ENCODE measurements around the gene TMEM232. TPM values are rescaled to one million over a fixed set of nuclear protein-coding genes. Genes with fewer than 3 reads are reported as not detected.

The TMEM232 gene
- not detected for total RNA-seq

DNA sequence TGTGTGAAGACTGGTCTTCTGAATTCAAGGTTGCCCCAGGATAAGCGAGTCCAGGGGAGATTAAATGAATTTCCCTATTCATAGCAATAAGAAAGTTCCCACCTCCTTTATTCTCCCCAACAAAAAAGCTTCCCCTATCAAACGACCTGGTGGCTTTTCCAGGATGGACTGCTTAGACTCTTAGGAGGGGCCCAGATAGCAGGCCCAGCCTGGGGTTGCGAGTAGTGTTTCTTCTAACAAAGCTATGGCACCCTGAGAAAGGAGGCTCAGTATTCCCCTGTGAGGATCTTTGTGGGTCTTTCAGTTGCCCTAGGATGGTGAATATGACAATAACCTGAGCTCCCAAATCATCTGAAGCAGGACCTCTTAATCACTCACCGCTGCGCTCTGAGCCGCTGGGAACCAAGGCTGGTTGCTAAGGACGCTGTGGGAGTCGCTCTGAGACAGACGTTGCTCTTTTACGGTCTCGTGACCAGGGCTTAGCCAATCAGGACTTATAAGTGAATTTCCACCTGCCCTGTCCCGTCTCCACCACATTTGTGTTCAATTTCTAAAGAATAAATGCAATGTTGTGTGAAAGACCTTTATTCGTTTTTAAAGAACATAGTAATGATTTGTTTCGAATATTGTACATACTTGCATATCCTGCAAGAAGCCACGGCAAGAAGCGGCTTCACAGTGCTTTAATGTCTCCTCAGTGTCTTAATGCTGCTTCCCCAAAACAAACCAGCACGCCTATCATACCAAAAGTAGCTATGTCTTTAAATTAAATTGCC is at the start of gene TMEM232:
TMEM232 (minus strand) TSS at position 423 of the 776 bp plus-strand sequence. CDS start 59,319 bp downstream, outside the sequence.
- intact Hi-C loops (cut with DNase I): no loop called here
- Histone ChIP-seq H3K4me3 (peak within 1 kb of the TSS; percentile 34 to 54), H3K4me1 (peaks cover 0 to 7% of the 10 kb centered on the region in 2 donors), H3K27me3 (no peaks in the 10 kb centered on the region), H3K27ac (no peak within 1 kb of the TSS), H3K9me3 (no peaks in the 10 kb centered on the region), H3K36me3 (no peaks in the 10 kb centered on the region)
- peak in 1 of 2 donors; percentile 78 for DNase-seq (ENCODE audit: low spot score in 2 of 2)
- TF ChIP-seq, protein P1, sequence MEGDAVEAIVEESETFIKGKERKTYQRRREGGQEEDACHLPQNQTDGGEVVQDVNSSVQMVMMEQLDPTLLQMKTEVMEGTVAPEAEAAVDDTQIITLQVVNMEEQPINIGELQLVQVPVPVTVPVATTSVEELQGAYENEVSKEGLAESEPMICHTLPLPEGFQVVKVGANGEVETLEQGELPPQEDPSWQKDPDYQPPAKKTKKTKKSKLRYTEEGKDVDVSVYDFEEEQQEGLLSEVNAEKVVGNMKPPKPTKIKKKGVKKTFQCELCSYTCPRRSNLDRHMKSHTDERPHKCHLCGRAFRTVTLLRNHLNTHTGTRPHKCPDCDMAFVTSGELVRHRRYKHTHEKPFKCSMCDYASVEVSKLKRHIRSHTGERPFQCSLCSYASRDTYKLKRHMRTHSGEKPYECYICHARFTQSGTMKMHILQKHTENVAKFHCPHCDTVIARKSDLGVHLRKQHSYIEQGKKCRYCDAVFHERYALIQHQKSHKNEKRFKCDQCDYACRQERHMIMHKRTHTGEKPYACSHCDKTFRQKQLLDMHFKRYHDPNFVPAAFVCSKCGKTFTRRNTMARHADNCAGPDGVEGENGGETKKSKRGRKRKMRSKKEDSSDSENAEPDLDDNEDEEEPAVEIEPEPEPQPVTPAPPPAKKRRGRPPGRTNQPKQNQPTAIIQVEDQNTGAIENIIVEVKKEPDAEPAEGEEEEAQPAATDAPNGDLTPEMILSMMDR (IDR thresholded peaks at IDR 0.05): no peak

DNA sequence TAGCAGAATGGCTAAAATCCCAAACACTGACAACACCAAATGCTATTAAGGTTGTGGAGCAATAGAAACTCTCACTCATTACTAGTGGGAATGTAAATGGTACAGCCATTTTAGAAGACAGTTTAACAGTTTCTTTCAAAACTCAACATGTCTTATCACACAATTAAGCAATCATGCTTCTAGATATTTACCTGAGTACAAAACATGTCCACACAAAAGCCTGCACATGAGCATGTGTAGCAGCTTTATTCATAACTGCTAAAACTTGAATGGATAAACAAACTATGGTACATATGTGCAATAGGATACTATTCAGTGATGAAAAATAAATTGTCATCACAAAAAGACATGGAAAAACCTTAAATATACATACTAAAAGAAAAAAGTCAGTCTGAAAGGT is 43.8 kb upstream of the TMEM232 start:
- Histone ChIP-seq H3K9me3 (no peaks in the 10 kb centered on the region), H3K27ac (no peak overlapping the region), H3K4me1 (no peaks in the 10 kb centered on the region), H3K4me3 (no peak overlapping the region), H3K27me3 (no peaks in the 10 kb centered on the region), H3K36me3 (no peaks in the 10 kb centered on the region)
- no peak for DNase-seq (ENCODE audit: low spot score in 2 of 2)
- TF ChIP-seq, protein P1 (IDR thresholded peaks at IDR 0.05): no peak
- intact Hi-C loops (cut with DNase I): no loop called here

DNA sequence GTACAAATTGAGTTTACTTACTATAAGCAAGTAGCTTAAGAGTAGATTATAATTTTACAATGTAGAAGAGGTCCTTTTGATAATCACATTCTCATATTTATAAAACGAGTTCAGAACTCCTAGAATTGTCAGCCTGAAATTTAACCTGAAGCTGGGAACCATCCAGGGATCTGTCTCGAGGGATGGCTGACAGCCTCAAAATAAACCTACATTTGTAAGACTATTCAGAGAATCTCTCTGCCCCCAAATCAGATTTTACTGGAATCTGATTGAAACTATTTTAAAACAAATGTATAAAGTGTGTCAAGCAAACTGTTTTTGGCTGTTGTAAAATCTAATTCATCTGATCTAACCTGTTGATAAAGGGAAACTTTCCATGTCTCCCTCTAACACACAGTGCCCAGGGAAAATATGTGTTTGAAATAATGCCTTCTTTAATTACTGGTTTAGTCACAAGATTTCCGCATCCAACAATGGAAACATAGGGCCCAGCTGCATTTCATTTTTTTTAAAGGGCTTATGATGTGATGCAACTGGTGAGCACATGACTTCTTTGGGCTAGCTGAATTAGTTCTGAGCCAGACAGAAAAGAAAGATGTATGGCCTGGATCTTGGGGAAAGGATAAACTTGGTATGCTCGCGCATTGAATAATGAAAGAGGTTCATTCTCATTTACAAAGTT is 42.7 kb upstream of the TMEM232 start:
- intact Hi-C loops (cut with DNase I): no loop called here
- H3K36me3 ChIP-seq: no peaks in the 10 kb centered on the region
- TF ChIP-seq, protein P1 (IDR thresholded peaks at IDR 0.05): no peak
- no peaks in the 10 kb centered on the region for H3K27me3 ChIP-seq
- H3K4me3 ChIP-seq: no peak overlapping the region
- no peaks in the 10 kb centered on the region for H3K9me3 ChIP-seq
- no peaks in the 10 kb centered on the region for H3K4me1 ChIP-seq
- no peak for DNase-seq (ENCODE audit: low spot score in 2 of 2)
- H3K27ac ChIP-seq: no peak overlapping the region

DNA sequence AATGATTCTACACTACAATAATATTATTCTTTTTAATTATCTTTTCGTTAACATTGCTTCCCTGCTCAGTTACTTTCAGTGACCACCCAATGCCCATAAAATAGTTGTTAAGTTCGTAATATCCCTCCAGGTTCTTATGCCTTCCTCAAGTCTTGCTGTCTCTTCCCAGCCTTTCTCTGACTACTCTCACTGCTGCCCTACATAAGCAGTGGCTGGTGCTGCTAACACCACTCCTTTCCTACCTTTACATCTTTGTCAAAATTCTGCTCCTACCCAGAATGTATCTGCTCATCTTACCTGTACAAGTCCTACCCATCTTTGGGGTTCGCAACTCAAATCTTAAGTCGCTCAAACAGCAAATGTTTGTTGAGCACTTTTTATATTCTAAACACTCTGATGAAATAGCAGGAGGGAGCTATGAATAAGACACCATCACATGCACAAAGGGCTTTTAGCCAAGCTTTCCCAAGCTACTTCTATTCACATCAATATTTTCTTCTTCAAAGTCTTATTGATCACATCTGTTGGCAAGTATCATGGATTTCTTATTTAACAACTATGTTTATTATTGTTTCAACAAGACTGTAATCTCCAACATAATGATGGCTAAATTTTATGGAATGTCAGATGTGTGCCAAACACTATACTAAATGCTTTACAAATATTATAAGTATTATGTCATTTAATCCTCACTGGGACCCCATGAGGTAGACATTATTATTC is 41.8 kb upstream of the TMEM232 start:
- no peak for DNase-seq (ENCODE audit: low spot score in 2 of 2)
- Histone ChIP-seq H3K27me3 (no peaks in the 10 kb centered on the region), H3K4me1 (no peaks in the 10 kb centered on the region), H3K9me3 (no peaks in the 10 kb centered on the region), H3K36me3 (no peaks in the 10 kb centered on the region), H3K27ac (no peak overlapping the region), H3K4me3 (no peak overlapping the region)
- TF ChIP-seq, protein P1 (IDR thresholded peaks at IDR 0.05): no peak
- intact Hi-C loops (cut with DNase I): no loop called here

DNA sequence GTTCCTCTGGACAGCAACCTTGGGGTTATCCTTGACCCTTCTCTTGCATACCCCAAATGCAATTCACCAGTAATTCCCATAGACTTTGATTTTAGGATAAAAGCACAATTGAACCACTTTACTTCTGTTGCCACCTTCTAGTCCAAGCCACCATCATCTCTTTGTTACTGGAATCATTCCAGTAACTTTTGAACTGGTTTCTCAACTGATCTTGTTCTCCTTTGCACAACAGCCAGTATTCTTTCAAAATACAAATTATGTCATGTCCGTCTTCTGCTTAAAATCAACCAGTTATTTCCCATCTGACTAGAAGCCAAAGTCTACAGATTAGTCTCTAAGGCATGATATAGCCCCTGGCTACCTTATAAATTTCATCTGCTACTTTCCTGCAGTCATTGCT is 33.7 kb upstream of the TMEM232 start:
- no peaks in the 10 kb centered on the region for H3K9me3 ChIP-seq
- intact Hi-C loops (cut with DNase I): no loop called here
- no peak overlapping the region for H3K27ac ChIP-seq
- H3K27me3 ChIP-seq: no peaks in the 10 kb centered on the region
- no peak for DNase-seq (ENCODE audit: low spot score in 2 of 2)
- H3K4me3 ChIP-seq: no peak overlapping the region
- TF ChIP-seq, protein P1 (IDR thresholded peaks at IDR 0.05): no peak
- H3K4me1 ChIP-seq: no peaks in the 10 kb centered on the region
- H3K36me3 ChIP-seq: peaks cover 23 to 46% of the 10 kb centered on the region in 2 donors

Data from ascending aorta (tissue), 2 donors.